ENCODE measurements around the gene SPG7. TPM values are rescaled to one million over a fixed set of nuclear protein-coding genes. Genes with fewer than 3 reads are reported as not detected.

SPG7 gene
- total and polyA plus RNA-seq, 2 donors (not counting 1 experiment from before 2014, with no cell fraction given) = 35.1 to 107 TPM

DNA sequence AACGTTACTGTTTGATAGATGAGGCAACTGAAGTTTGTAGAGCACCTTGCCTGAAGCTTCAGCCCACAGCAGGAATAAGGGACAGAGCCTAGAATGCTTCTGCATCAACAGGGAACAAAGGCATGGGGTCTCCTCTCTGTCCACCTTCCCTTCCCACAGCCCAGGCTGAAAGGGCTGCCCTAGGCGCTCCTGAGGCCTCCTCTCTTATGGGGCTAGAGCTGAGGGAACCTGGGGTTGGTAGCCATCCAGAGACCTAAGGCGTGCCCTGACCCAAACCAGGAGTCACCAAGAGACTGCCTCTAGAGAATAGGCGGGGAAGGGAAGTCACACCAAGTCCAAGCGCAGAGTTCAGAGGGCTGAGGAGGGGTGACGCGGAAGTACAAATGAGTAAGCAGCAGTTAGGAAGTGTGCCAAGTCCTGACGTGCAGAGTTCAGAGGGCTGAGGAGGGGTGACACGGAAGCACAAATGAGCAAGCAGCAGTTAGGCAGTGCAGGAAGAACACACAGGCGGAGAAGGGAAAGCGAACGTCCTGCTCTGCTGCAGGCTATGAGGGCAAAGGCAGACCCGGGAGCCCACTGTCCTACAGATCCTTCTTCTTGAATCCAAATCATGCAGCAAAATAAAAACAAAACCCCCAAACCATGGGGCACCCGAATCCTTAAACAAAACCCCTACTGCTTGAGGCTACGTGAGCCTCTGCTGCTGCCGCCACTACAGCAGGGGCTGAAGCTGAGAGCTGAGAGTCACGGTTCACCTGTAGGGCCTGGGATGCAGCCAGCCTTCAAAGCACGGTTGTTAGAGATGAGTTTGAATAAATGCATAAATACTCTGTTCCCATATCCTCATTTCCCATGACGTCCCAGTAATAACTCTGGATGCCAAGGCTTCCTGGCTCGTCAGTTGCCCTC, 2.7 kb upstream of the SPG7 start:
- Histone ChIP-seq H3K4me2 (ENCODE audit: extremely low read depth, insufficient read depth, low read length) (peak overlapping the region; percentile 33), H3K9me3 (ENCODE audit: control insufficient read depth, insufficient read depth, low read depth, low read length) (no peaks in the 10 kb centered on the region), H3K27ac (ENCODE audit: insufficient read depth, low read length) (peak overlapping the region; percentile 76), H2AFZ (ENCODE audit: low read length) (no peak overlapping the region), H3K79me2 (ENCODE audit: control insufficient read depth, insufficient read depth, low read length) (peaks cover 31% of the 10 kb centered on the region), H3K9ac (ENCODE audit: insufficient read depth, low read length) (peak overlapping the region; percentile 41), H3K36me3 (ENCODE audit: control insufficient read depth, insufficient read depth, low read length) (no peaks in the 10 kb centered on the region), H3K27me3 (ENCODE audit: control insufficient read depth, insufficient read depth, low read length) (no peaks in the 10 kb centered on the region), H3K4me3 (replicated peaks in 1 of 4; ENCODE audit: control extremely low read depth in 1 of 4, insufficient read depth in 1 of 4, low read depth in 3 of 4, low read length in 4 of 4) (peak overlapping the region in 1 of 4 experiments; percentile 28), H3K4me1 (ENCODE audit: control insufficient read depth, extremely low read depth, insufficient read depth, low read length) (peaks cover 19% of the 10 kb centered on the region), H4K20me1 (ENCODE audit: control insufficient read depth, extremely low read depth, insufficient read depth, low read length) (no peaks in the 10 kb centered on the region)
- DNase-seq (ENCODE audit: low read depth in 2 of 2) = peak; percentile 72 to 98
- TF ChIP-seq, protein P1, sequence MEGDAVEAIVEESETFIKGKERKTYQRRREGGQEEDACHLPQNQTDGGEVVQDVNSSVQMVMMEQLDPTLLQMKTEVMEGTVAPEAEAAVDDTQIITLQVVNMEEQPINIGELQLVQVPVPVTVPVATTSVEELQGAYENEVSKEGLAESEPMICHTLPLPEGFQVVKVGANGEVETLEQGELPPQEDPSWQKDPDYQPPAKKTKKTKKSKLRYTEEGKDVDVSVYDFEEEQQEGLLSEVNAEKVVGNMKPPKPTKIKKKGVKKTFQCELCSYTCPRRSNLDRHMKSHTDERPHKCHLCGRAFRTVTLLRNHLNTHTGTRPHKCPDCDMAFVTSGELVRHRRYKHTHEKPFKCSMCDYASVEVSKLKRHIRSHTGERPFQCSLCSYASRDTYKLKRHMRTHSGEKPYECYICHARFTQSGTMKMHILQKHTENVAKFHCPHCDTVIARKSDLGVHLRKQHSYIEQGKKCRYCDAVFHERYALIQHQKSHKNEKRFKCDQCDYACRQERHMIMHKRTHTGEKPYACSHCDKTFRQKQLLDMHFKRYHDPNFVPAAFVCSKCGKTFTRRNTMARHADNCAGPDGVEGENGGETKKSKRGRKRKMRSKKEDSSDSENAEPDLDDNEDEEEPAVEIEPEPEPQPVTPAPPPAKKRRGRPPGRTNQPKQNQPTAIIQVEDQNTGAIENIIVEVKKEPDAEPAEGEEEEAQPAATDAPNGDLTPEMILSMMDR (conservative IDR thresholded peaks at IDR 0.05 in 1 of 2, IDR thresholded peaks at IDR 0.05 in 1 of 2; ENCODE audit: low read depth in 1 of 2, low read length in 2 of 2) = no peak
- TF ChIP-seq EZH2 (IDR thresholded peaks at IDR 0.05; ENCODE audit: low read length, missing control alignments) = no peak

DNA sequence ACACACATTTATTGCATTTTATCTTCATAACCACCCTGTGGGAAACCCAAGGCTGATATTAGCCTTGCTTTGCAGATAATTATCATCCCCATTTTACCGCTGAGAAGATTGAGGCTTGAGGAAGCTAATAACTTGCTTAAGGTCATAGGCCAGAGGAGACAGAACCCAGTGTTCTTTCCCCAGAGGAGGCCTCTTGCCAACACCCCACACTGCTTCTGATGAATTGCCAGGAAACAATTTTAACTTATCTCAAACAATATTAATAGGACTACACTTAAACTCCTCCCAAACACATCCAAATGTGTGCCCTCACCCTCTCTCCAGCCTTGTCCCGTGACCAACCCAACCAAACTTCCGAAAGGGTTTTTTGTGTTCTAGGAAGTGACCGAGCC, 2.1 kb upstream of the SPG7 start:
- Histone ChIP-seq H3K4me2 (ENCODE audit: extremely low read depth, insufficient read depth, low read length) (peak overlapping the region; percentile 33), H3K27me3 (ENCODE audit: control insufficient read depth, insufficient read depth, low read length) (no peaks in the 10 kb centered on the region), H3K9me3 (ENCODE audit: control insufficient read depth, insufficient read depth, low read depth, low read length) (no peaks in the 10 kb centered on the region), H4K20me1 (ENCODE audit: control insufficient read depth, extremely low read depth, insufficient read depth, low read length) (no peaks in the 10 kb centered on the region), H3K27ac (ENCODE audit: insufficient read depth, low read length) (peak overlapping the region; percentile 76), H3K9ac (ENCODE audit: insufficient read depth, low read length) (peak overlapping the region; percentile 41), H3K4me1 (ENCODE audit: control insufficient read depth, extremely low read depth, insufficient read depth, low read length) (peaks cover 19% of the 10 kb centered on the region), H3K36me3 (ENCODE audit: control insufficient read depth, insufficient read depth, low read length) (peaks cover 3% of the 10 kb centered on the region), H2AFZ (ENCODE audit: low read length) (no peak overlapping the region), H3K79me2 (ENCODE audit: control insufficient read depth, insufficient read depth, low read length) (peaks cover 37% of the 10 kb centered on the region), H3K4me3 (replicated peaks in 1 of 4; ENCODE audit: control extremely low read depth in 1 of 4, insufficient read depth in 1 of 4, low read depth in 3 of 4, low read length in 4 of 4) (peak overlapping the region in 1 of 4 experiments; percentile 28)
- TF ChIP-seq, protein P1 (conservative IDR thresholded peaks at IDR 0.05 in 1 of 2, IDR thresholded peaks at IDR 0.05 in 1 of 2; ENCODE audit: low read depth in 1 of 2, low read length in 2 of 2) = no peak
- no peak for TF ChIP-seq EZH2 (IDR thresholded peaks at IDR 0.05; ENCODE audit: low read length, missing control alignments)
- DNase-seq (ENCODE audit: low read depth in 2 of 2) = peak in 1 of 2 donors; percentile 50

DNA sequence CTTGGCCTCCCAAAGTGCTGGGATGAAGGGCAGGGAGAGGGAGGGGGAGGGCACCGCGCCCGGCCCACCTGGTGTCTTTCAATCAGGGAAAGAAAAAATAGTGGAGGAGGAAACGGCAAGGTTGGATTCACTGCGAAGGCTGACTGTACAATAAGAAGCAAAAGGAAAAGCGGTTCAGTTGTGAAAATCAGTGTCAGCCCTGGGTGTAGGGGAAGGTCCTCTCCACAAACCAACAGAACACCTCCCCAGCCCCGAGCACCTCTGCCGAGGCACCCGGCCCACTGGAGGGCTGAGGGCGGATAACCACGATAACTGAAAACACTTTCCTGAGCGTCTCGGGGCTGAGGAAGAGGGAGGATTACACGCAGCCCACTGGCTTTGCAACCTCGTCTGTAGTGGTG, 1.4 kb upstream of the SPG7 start:
- Histone ChIP-seq H3K4me3 (replicated peaks in 1 of 4; ENCODE audit: control extremely low read depth in 1 of 4, insufficient read depth in 1 of 4, low read depth in 3 of 4, low read length in 4 of 4) (peak overlapping the region; percentile 62 to 94 (median 76)), H3K79me2 (ENCODE audit: control insufficient read depth, insufficient read depth, low read length) (peaks cover 41% of the 10 kb centered on the region), H3K36me3 (ENCODE audit: control insufficient read depth, insufficient read depth, low read length) (peaks cover 6% of the 10 kb centered on the region), H2AFZ (ENCODE audit: low read length) (no peak overlapping the region), H3K9ac (ENCODE audit: insufficient read depth, low read length) (peak overlapping the region; percentile 95), H3K27me3 (ENCODE audit: control insufficient read depth, insufficient read depth, low read length) (no peaks in the 10 kb centered on the region), H4K20me1 (ENCODE audit: control insufficient read depth, extremely low read depth, insufficient read depth, low read length) (no peaks in the 10 kb centered on the region), H3K9me3 (ENCODE audit: control insufficient read depth, insufficient read depth, low read depth, low read length) (no peaks in the 10 kb centered on the region), H3K4me2 (ENCODE audit: extremely low read depth, insufficient read depth, low read length) (peak overlapping the region; percentile 84), H3K4me1 (ENCODE audit: control insufficient read depth, extremely low read depth, insufficient read depth, low read length) (peaks cover 19% of the 10 kb centered on the region), H3K27ac (ENCODE audit: insufficient read depth, low read length) (peak overlapping the region; percentile 90)
- TF ChIP-seq, protein P1 (conservative IDR thresholded peaks at IDR 0.05 in 1 of 2, IDR thresholded peaks at IDR 0.05 in 1 of 2; ENCODE audit: low read depth in 1 of 2, low read length in 2 of 2) = no peak
- no peak for TF ChIP-seq EZH2 (IDR thresholded peaks at IDR 0.05; ENCODE audit: low read length, missing control alignments)
- DNase-seq (ENCODE audit: low read depth in 2 of 2) = peak in 1 of 2 donors; percentile 6
